Measurements from ENCODE around the gene AIF1L. TPM values are rescaled to one million over a fixed set of nuclear protein-coding genes. Genes with fewer than 3 reads are reported as not detected.
"Not testable (repeated sequence)": the region's sequence is repeated elsewhere in the genome, so short reads cannot be mapped to it uniquely, and the experiment has no call there.

Gene AIF1L
- total RNA-seq, 2 donors from 2014 or later: 1.5 to 1.7 TPM

- no peak overlapping the region for H3K4me3 Mint-ChIP-seq
- H3K4me1 Mint-ChIP-seq: peaks cover 5% of the 10 kb centered on the region
- no peaks in the 10 kb centered on the region for H3K9me3 Mint-ChIP-seq
- no peak overlapping the region for H3K27ac Mint-ChIP-seq
- H3K27me3 Mint-ChIP-seq: peaks cover 10% of the 10 kb centered on the region
- H3K36me3 Mint-ChIP-seq (ENCODE audit: low read depth): no peaks in the 10 kb centered on the region
- no peak for ATAC-seq (replicated peaks)
Measured at GRCh38 chr9:131101207-131101964, 5.1 kb downstream of the AIF1L start.

- no peak for ATAC-seq (replicated peaks)
- Mint-ChIP-seq H3K4me1 (no peaks in the 10 kb centered on the region), H3K9me3 (no peaks in the 10 kb centered on the region), H3K4me3 (no peak overlapping the region), H3K27ac (no peak overlapping the region), H3K27me3 (peaks cover 4% of the 10 kb centered on the region), H3K36me3 (ENCODE audit: low read depth) (no peaks in the 10 kb centered on the region)
Measured at GRCh38 chr9:131103024-131103423, 6.7 kb downstream of the AIF1L start.

GRCh38 chr9:131103535-131103934, 7.2 kb downstream of the AIF1L start:
- no peaks in the 10 kb centered on the region for H3K9me3 Mint-ChIP-seq
- H3K4me1 Mint-ChIP-seq: no peaks in the 10 kb centered on the region
- no peaks in the 10 kb centered on the region for H3K36me3 Mint-ChIP-seq (ENCODE audit: low read depth)
- H3K27ac Mint-ChIP-seq: no peak overlapping the region
- no peak for ATAC-seq (replicated peaks)
- peaks cover 4% of the 10 kb centered on the region for H3K27me3 Mint-ChIP-seq
- H3K4me3 Mint-ChIP-seq: no peak overlapping the region

GRCh38 chr9:131104016-131104740, 7.8 kb downstream of the AIF1L start:
- Mint-ChIP-seq H3K9me3 (no peaks in the 10 kb centered on the region), H3K36me3 (ENCODE audit: low read depth) (no peaks in the 10 kb centered on the region), H3K4me1 (no peaks in the 10 kb centered on the region), H3K27ac (no peak overlapping the region), H3K4me3 (no peak overlapping the region), H3K27me3 (peaks cover 4% of the 10 kb centered on the region)
- no peak for ATAC-seq (replicated peaks)

- H3K9me3 Mint-ChIP-seq: no peaks in the 10 kb centered on the region
- no peak overlapping the region for H3K4me3 Mint-ChIP-seq
- H3K27me3 Mint-ChIP-seq: peaks cover 4% of the 10 kb centered on the region
- H3K4me1 Mint-ChIP-seq: no peaks in the 10 kb centered on the region
- ATAC-seq (replicated peaks): no peak
- H3K27ac Mint-ChIP-seq: no peak overlapping the region
- H3K36me3 Mint-ChIP-seq (ENCODE audit: low read depth): no peaks in the 10 kb centered on the region
Measured at GRCh38 chr9:131105952-131106351, 9.6 kb downstream of the AIF1L start.

GRCh38 chr9:131107760-131108159, 11.4 kb downstream of the AIF1L start:
- H3K4me1 Mint-ChIP-seq: no peaks in the 10 kb centered on the region
- no peak overlapping the region for H3K27ac Mint-ChIP-seq
- no peaks in the 10 kb centered on the region for H3K9me3 Mint-ChIP-seq
- no peak overlapping the region for H3K4me3 Mint-ChIP-seq
- peaks cover 4% of the 10 kb centered on the region for H3K27me3 Mint-ChIP-seq
- no peaks in the 10 kb centered on the region for H3K36me3 Mint-ChIP-seq (ENCODE audit: low read depth)
- ATAC-seq (replicated peaks): no peak

- Mint-ChIP-seq H3K27me3 (peaks cover under 1% of the 10 kb centered on the region), H3K9me3 (no peaks in the 10 kb centered on the region), H3K4me3 (no peak overlapping the region), H3K27ac (no peak overlapping the region), H3K4me1 (no peaks in the 10 kb centered on the region), H3K36me3 (ENCODE audit: low read depth) (no peaks in the 10 kb centered on the region)
- no peak for ATAC-seq (replicated peaks)
Measured at GRCh38 chr9:131111186-131111853, 15.0 kb downstream of the AIF1L start.

GRCh38 chr9:131111854-131112311, 15.6 kb downstream of the AIF1L start:
- H3K4me3 Mint-ChIP-seq: no peak overlapping the region
- no peaks in the 10 kb centered on the region for H3K36me3 Mint-ChIP-seq (ENCODE audit: low read depth)
- no peaks in the 10 kb centered on the region for H3K4me1 Mint-ChIP-seq
- no peak overlapping the region for H3K27ac Mint-ChIP-seq
- no peaks in the 10 kb centered on the region for H3K9me3 Mint-ChIP-seq
- no peaks in the 10 kb centered on the region for H3K27me3 Mint-ChIP-seq
- ATAC-seq (replicated peaks): no peak

- H3K27ac Mint-ChIP-seq: no peak overlapping the region
- no peaks in the 10 kb centered on the region for H3K4me1 Mint-ChIP-seq
- no peaks in the 10 kb centered on the region for H3K9me3 Mint-ChIP-seq
- ATAC-seq (replicated peaks): no peak
- no peak overlapping the region for H3K4me3 Mint-ChIP-seq
- no peaks in the 10 kb centered on the region for H3K27me3 Mint-ChIP-seq
- no peaks in the 10 kb centered on the region for H3K36me3 Mint-ChIP-seq (ENCODE audit: low read depth)
Measured at GRCh38 chr9:131112374-131113154, 16.2 kb downstream of the AIF1L start.

GRCh38 chr9:131113655-131114054, 17.3 kb downstream of the AIF1L start:
- Mint-ChIP-seq H3K27ac (no peak overlapping the region), H3K4me1 (no peaks in the 10 kb centered on the region), H3K4me3 (no peak overlapping the region), H3K27me3 (no peaks in the 10 kb centered on the region), H3K9me3 (no peaks in the 10 kb centered on the region), H3K36me3 (ENCODE audit: low read depth) (no peaks in the 10 kb centered on the region)
- ATAC-seq (replicated peaks): no peak

GRCh38 chr9:131114084-131114535, 17.8 kb downstream of the AIF1L start:
- H3K4me1 Mint-ChIP-seq: no peaks in the 10 kb centered on the region
- no peak for ATAC-seq (replicated peaks)
- no peak overlapping the region for H3K4me3 Mint-ChIP-seq
- no peak overlapping the region for H3K27ac Mint-ChIP-seq
- H3K36me3 Mint-ChIP-seq (ENCODE audit: low read depth): no peaks in the 10 kb centered on the region
- no peaks in the 10 kb centered on the region for H3K27me3 Mint-ChIP-seq
- H3K9me3 Mint-ChIP-seq: no peaks in the 10 kb centered on the region

GRCh38 chr9:131115360-131115742, 19.0 kb downstream of the AIF1L start:
- not testable (repeated sequence) for H3K27ac Mint-ChIP-seq; ATAC-seq (replicated peaks); H3K9me3 Mint-ChIP-seq; H3K27me3 Mint-ChIP-seq; H3K36me3 Mint-ChIP-seq (ENCODE audit: low read depth); H3K4me1 Mint-ChIP-seq; H3K4me3 Mint-ChIP-seq

- no peak overlapping the region for H3K4me3 Mint-ChIP-seq
- H3K27me3 Mint-ChIP-seq: no peaks in the 10 kb centered on the region
- no peaks in the 10 kb centered on the region for H3K36me3 Mint-ChIP-seq (ENCODE audit: low read depth)
- no peak overlapping the region for H3K27ac Mint-ChIP-seq
- no peaks in the 10 kb centered on the region for H3K4me1 Mint-ChIP-seq
- ATAC-seq (replicated peaks): no peak
- H3K9me3 Mint-ChIP-seq: no peaks in the 10 kb centered on the region
Measured at GRCh38 chr9:131116281-131117120, 20.2 kb downstream of the AIF1L start.
